Measurements from ENCODE around the gene ZNF81.

DNA sequence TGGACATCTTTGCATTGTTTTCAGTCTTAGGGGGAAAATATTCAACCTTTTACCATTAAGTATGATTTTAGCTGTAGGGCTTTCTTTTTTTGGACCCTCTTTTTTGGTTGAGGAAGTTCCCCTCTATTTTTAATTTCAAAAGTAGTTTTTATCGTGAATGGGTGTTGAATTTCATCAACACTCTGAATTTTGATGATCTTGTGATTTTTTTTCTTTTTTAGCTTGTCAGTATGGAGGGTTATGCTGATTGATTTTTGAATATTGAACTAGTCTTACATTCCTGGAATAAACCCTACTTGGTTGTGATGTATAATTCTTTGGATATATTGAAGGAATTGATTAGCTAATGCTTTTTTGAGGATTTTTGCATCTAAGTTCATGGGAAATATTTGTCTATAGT is 1.7 kb downstream of the ZNF81 start:
- no peak for TF ChIP-seq POU6F1 (CRISPR knock-in tag; IDR thresholded peaks at IDR 0.05; ENCODE audit: borderline replicate concordance, low read depth)
- TF ChIP-seq, protein P1, sequence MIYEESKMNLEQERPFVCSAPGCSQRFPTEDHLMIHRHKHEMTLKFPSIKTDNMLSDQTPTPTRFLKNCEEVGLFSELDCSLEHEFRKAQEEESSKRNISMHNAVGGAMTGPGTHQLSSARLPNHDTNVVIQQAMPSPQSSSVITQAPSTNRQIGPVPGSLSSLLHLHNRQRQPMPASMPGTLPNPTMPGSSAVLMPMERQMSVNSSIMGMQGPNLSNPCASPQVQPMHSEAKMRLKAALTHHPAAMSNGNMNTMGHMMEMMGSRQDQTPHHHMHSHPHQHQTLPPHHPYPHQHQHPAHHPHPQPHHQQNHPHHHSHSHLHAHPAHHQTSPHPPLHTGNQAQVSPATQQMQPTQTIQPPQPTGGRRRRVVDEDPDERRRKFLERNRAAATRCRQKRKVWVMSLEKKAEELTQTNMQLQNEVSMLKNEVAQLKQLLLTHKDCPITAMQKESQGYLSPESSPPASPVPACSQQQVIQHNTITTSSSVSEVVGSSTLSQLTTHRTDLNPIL (CRISPR knock-in tag; IDR thresholded peaks at IDR 0.05; ENCODE audit: low read depth), result no peak
- TF ChIP-seq ISL1 (CRISPR knock-in tag; IDR thresholded peaks at IDR 0.05), result no peak
- no peak for TF ChIP-seq ZNF8 (CRISPR knock-in tag; IDR thresholded peaks at IDR 0.05)
